GM12874 (cell line): ENCODE data around the gene ABI3BP.
A peak's percentile ranks its signal among the peaks of the same experiment; 100 is the strongest.

Source experiments
- TF ChIP-seq, protein P1 (sequence below): IDR thresholded peaks from 2 replicates; pipeline ENCODE4 v1.5.1; 2011; ENCODE audit warnings: low read depth, mild to moderate bottlenecking, control low read depth, low read length, moderate library complexity; ENCODE audit not compliant: insufficient read depth

ABI3BP gene

DNA sequence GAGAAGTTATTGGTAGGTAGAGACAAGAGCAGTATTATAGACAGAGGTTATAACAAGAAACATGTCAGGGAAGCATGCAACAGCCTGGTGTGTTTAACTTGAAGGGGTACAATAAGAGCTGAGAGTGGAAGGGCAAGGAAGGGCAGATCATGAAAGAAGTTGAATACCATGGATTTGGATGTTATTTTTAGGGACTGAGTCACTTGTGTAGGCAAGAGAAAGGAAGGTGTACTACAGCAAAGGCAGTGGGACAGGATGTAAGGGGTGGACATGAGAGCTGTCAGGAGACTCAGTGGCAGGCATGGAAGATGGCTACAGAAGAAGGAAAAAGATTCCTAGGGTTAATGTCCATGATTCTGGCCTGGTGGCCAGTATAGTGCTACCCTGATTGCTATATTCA lies 217.6 kb downstream of the ABI3BP start:
- TF ChIP-seq, protein P1, sequence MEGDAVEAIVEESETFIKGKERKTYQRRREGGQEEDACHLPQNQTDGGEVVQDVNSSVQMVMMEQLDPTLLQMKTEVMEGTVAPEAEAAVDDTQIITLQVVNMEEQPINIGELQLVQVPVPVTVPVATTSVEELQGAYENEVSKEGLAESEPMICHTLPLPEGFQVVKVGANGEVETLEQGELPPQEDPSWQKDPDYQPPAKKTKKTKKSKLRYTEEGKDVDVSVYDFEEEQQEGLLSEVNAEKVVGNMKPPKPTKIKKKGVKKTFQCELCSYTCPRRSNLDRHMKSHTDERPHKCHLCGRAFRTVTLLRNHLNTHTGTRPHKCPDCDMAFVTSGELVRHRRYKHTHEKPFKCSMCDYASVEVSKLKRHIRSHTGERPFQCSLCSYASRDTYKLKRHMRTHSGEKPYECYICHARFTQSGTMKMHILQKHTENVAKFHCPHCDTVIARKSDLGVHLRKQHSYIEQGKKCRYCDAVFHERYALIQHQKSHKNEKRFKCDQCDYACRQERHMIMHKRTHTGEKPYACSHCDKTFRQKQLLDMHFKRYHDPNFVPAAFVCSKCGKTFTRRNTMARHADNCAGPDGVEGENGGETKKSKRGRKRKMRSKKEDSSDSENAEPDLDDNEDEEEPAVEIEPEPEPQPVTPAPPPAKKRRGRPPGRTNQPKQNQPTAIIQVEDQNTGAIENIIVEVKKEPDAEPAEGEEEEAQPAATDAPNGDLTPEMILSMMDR = no peak

DNA sequence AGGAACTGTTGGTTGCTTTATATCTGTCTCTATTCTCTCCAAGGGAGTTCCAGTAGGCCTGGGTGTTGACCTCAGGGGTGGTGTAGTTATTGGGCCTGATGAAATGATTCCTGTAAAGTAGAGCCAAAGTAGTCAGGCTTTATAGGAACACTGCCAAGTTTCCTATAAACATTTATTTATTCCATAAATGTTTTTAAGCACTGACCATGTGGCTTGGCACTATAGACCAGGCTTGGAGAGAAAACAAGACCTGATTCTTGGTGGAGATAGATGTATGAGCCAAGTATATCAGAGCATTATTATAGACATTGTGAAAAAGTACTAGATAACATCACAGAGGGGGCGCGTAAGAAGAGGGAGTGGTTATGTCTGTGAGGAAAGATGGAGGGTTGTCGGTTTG lies 218.0 kb downstream of the ABI3BP start:
- TF ChIP-seq, protein P1 = no peak

DNA sequence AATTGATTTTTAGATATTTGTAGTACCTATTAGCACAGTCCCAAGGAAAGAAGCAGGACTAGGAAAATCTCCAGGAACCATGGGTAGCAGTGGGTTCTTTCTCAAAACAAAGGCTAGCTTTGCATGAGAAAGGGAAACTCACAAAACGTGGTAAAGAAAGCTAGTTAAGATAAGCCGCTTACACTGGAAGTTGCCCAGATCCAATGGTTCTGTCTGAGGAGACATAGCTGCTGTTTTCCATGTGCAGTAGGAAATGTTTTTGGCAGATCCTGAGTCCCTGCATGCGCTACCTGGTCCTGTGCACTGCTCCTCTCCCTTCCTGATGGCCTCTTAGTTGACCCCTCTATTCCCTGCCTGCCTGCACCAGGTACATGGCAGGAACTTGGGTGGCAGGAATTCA lies 223.5 kb downstream of the ABI3BP start:
- TF ChIP-seq, protein P1 = no peak

DNA sequence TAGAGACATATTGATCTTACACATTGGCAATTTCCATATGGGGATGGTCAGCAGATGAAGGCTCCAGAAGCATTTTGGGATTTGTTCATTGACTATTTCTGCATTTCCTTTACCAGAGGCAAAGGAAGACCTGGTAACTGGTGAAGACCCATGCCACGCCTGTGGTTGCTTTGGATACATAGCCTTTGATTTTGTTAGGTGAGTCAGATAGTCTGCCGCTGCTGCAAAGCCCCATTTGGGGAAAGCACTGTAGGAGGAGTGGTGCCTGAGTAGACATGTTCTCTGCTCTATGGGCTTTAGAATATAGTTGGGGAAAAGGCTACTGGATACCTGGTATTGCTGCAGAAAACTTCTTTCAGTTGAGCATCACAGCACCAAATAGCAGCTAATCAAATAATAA lies 227.2 kb downstream of the ABI3BP start:
- TF ChIP-seq, protein P1 = no peak

DNA sequence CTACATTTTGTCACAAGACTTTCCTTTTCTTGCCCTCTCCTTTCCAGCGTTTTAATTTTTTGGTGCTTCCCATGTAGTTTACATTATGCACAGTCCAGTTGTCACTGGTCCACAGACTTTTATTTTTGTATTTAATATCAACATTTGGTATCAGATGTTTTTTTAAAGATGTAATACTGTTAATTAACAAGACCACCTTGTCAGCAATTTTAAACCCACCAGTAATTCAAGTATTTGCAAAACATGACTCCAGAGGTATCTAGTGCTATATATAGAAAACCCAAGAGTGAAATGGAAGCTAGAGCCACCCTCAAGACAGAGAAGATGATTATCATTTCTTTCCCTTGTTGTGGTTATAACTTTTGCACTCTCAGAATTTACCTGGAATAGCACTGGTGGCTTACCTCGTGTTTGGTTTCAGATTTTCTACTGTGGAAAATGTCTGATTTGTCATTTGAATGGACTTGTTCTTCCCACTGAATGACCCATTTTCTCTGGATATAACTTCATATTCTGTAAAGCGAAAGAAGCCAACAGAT lies 227.7 kb downstream of the ABI3BP start:
- TF ChIP-seq, protein P1 = no peak

DNA sequence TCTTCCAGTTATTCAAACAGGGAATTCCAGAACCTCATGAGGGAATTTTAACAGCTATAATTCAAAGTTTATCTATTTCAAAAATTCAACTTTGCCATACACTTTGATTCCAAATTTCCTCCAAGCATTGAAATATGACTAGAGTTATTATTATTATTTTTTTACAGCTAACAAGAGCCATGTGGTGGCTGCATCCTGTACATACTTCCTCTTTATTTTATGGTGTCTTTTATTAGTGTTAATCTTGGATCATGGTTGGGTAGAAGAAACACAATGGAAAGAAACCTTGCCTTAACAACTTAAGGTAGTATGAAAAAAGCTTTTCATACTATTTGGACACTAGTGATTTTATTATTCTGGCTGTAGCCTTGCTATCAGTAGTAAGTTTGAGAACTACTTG lies 231.3 kb downstream of the ABI3BP start:
- TF ChIP-seq, protein P1 = no peak

DNA sequence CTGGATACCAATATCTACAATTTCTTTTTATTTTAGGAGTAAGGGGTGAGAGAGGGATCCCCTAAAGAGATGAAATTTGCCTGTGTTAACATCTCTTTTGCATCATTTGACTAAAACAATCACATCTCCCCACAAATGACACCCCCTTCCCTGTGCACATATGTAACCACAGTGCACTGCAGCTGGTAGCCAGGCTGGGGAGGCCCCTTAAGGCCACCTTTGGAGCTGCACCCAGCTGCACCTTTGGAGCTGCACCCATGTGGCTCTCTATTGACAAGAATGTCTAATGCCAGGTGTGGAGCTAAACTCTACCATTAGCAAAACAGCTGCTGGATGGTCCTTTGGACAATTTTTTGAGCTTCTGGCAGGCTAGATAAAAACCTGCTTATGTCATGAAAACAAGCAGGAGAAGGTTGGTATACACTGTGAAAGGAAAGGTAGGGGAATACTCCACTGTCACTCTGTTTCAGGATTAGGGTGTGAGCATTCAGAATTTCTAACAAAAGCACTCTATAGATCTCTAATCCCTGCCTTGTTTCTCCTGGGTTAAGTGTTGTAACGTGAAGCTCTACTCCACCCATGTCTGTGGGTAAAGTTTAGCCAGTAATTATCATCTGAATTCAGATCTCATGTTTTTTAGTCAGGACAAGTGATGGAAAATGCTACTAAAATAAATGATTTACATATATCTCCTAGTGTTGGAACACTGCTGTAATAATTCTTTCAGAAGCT lies 231.8 kb downstream of the ABI3BP start:
- TF ChIP-seq, protein P1 = peak; percentile 52
